GM12878 (cell line): Measurements from ENCODE around the gene CFP. TPM values are rescaled to one million over a fixed set of nuclear protein-coding genes. Genes with fewer than 3 reads are reported as not detected.
A peak's percentile ranks its signal among the peaks of the same experiment; 100 is the strongest.

Experiments used
- ATAC-seq: fragments of 200-7000 bp; cut with Tn5 transposase; 3 replicates; pipeline ENCODE4 v1.9.1; 2020; ENCODE audit warnings: mild to moderate bottlenecking, moderate library complexity
- BruUV-seq: library from RNA; stranded (reverse); fragments of 400-500 nt; replicated peaks from 2 replicates; lab custom pipeline; 2021; lab: Mats Ljungman, UMichigan
- CTCF ChIA-PET: fragments of 300-600 bp; sonication (Branson Sonifier 250); formaldehyde crosslinking; extraction: SDS; loops from one replicate; lab custom pipeline; 2021; ENCODE audit warnings: inconsistent platforms; lab: Yijun Ruan, JAX
- POLR2A ChIA-PET: fragments of 350-600 bp; formaldehyde crosslinking; extraction: SDS; loops from one replicate; lab custom pipeline; 2021; ENCODE audit warnings: inconsistent platforms; lab: Charles Lee
- RAD21 ChIA-PET: fragments of 300-600 bp; sonication (Branson Sonifier 250); formaldehyde crosslinking; loops from one replicate; lab custom pipeline; 2023; ENCODE audit warnings: antibody characterized with exemption; ENCODE audit not compliant: unreplicated experiment; lab: Charles Lee
- SMC1A ChIA-PET: fragments of 300-600 bp; sonication (Branson Sonifier 250); formaldehyde crosslinking; loops from one replicate; lab custom pipeline; 2023; ENCODE audit not compliant: unreplicated experiment, uncharacterized antibody; lab: Charles Lee
- DNase-seq: peaks from one replicate; pipeline ENCODE4 v3.0.0-alpha.2; 2011; ENCODE audit warnings: low read depth, low spot score
- FAIRE-seq: peaks from 3 replicates; lab custom pipeline; 2011; peaks lifted over from hg19 to GRCh38; lab: Jason Lieb, UNC
- H2AFZ ChIP-seq: 2 replicates; pipeline ENCODE4 v1.6.0; 2011; ENCODE audit warnings: low read depth, low read length, control low read depth; ENCODE audit not compliant: control insufficient read depth
- H3K27ac ChIP-seq: 2 replicates; pipeline ENCODE4 v1.5.1; 2011; ENCODE audit warnings: control low read depth; ENCODE audit not compliant: control insufficient read depth, insufficient read depth
- H3K27me3 ChIP-seq, 2 experiments: replicated peaks in 1 of 2; 2 replicates each; pipeline versions ENCODE4 v1.6.0 to v1.6.1; 2011; ENCODE audit warnings: low read length in 1 of 2; ENCODE audit not compliant: control insufficient read depth in 2 of 2, insufficient read depth in 2 of 2
- H3K36me3 ChIP-seq, 2 experiments: 2 replicates each; pipeline ENCODE4 v1.5.1; 2011; ENCODE audit warnings: low read length in 1 of 2; ENCODE audit not compliant: control insufficient read depth in 2 of 2, insufficient read depth in 2 of 2
- H3K4me1 ChIP-seq: 2 replicates; pipeline ENCODE4 v1.6.1; 2011; ENCODE audit warnings: mild to moderate bottlenecking, low read length, moderate library complexity, mixed read lengths; ENCODE audit not compliant: control insufficient read depth, insufficient read depth
- H3K4me2 ChIP-seq: 2 replicates; pipeline ENCODE4 v1.6.0; 2011; ENCODE audit warnings: control low read depth; ENCODE audit not compliant: control insufficient read depth, insufficient read depth
- H3K4me3 ChIP-seq: fragments of 200-600 bp; sonication (generic); 2 replicates; pipeline ENCODE4 v1.5.1; 2016
- H3K79me2 ChIP-seq: 2 replicates; pipeline ENCODE4 v1.6.0; 2011; ENCODE audit warnings: low read length; ENCODE audit not compliant: control insufficient read depth, insufficient read depth
- H3K9ac ChIP-seq: 2 replicates; pipeline ENCODE4 v1.8.0; 2011; ENCODE audit warnings: low read length, control low read depth, mixed read lengths; ENCODE audit not compliant: control insufficient read depth, insufficient read depth
- H3K9me3 ChIP-seq: replicated peaks from 3 replicates; pipeline ENCODE4 v1.5.1; 2011; ENCODE audit warnings: mild to moderate bottlenecking, low read length; ENCODE audit not compliant: control insufficient read depth, insufficient read depth
- H4K20me1 ChIP-seq: 2 replicates; pipeline ENCODE4 v1.6.0; 2011; ENCODE audit not compliant: control insufficient read depth, insufficient read depth
- CHD2 ChIP-seq: IDR thresholded peaks from 2 replicates; pipeline ENCODE4 v1.6.1; 2011; ENCODE audit warnings: low read depth, low read length, improper control_type of control experiment, borderline replicate concordance
- EP300 ChIP-seq, 2 experiments: fragments of 150-350 bp in 1 of 2; IDR thresholded peaks; 2 replicates each; pipeline ENCODE4 v1.6.1; 2011 to 2012; ENCODE audit warnings: low read depth in 2 of 2, low read length in 2 of 2, borderline replicate concordance in 1 of 2, improper control_type of control experiment in 1 of 2, inconsistent platforms in 1 of 2; ENCODE audit not compliant: control insufficient read depth in 1 of 2
- FOS ChIP-seq: IDR thresholded peaks from 3 replicates; pipeline ENCODE4 v1.6.1; 2011; ENCODE audit warnings: borderline replicate concordance; ENCODE audit not compliant: insufficient read length; ENCODE audit errors: extremely low read depth
- IKZF1 ChIP-seq: fragments of 450-650 bp; conservative IDR thresholded peaks from 2 replicates; pipeline ENCODE4 v1.6.1; 2017; ENCODE audit warnings: antibody characterized with exemption, mild to moderate bottlenecking
- IKZF2 ChIP-seq, 2 experiments: fragments of 450-650 bp; IDR thresholded peaks; 2 replicates each; pipeline ENCODE4 v1.6.1; 2017; ENCODE audit warnings: mild to moderate bottlenecking in 2 of 2, moderate library complexity in 2 of 2
- KDM1A ChIP-seq: fragments of 200-600 bp; sonication (generic); IDR thresholded peaks from 2 replicates; pipeline ENCODE4 v1.6.1; 2016; ENCODE audit warnings: borderline replicate concordance
- MEF2B ChIP-seq: fragments of 450-650 bp; IDR thresholded peaks from 2 replicates; pipeline ENCODE4 v1.6.1; 2018; ENCODE audit warnings: mild to moderate bottlenecking, moderate library complexity; ENCODE audit not compliant: partially characterized antibody, poor library complexity, severe bottlenecking
- MTA3 ChIP-seq: IDR thresholded peaks from 2 replicates; pipeline ENCODE4 v1.6.1; 2012; ENCODE audit warnings: low read length, inconsistent platforms, borderline replicate concordance
- NFIC ChIP-seq: IDR thresholded peaks from 2 replicates; pipeline ENCODE4 v1.6.1; 2012; ENCODE audit warnings: low read depth, mild to moderate bottlenecking, inconsistent platforms, low read length, moderate library complexity
- RB1 ChIP-seq: fragments of 450-650 bp; formaldehyde crosslinking; IDR thresholded peaks from 2 replicates; pipeline ENCODE4 v1.6.1; 2017; ENCODE audit warnings: mild to moderate bottlenecking, borderline replicate concordance
- RELA ChIP-seq: fragments of 450-650 bp; IDR thresholded peaks from 2 replicates; pipeline ENCODE4 v1.8.0; 2014; ENCODE audit warnings: borderline replicate concordance; ENCODE audit not compliant: partially characterized antibody
- SMC3 ChIP-seq: IDR thresholded peaks from 2 replicates; pipeline ENCODE4 v1.6.1; 2011; ENCODE audit warnings: low read length, improper control_type of control experiment, borderline replicate concordance
- SUPT20H ChIP-seq: IDR thresholded peaks from 2 replicates; pipeline ENCODE4 v1.6.1; 2011; ENCODE audit warnings: low read depth, mild to moderate bottlenecking, low read length, moderate library complexity, borderline replicate concordance; ENCODE audit not compliant: control insufficient read depth
- TCF7 ChIP-seq: IDR thresholded peaks from 2 replicates; pipeline ENCODE4 v1.6.1; 2014; ENCODE audit warnings: antibody characterized with exemption, borderline replicate concordance
- ZNF217 ChIP-seq: fragments of 450-650 bp; IDR thresholded peaks from 2 replicates; pipeline ENCODE4 v1.6.1; 2017; ENCODE audit warnings: antibody characterized with exemption, mild to moderate bottlenecking
- ZNF622 ChIP-seq: fragments of 450-650 bp; IDR thresholded peaks from 2 replicates; pipeline ENCODE4 v1.6.1; 2017; ENCODE audit warnings: mild to moderate bottlenecking, inconsistent platforms
- WGBS: methylation state at CpG from one replicate; pipeline ENCODE4 v1.1.6; 2016; ENCODE audit warnings: low lambda C conversion rate; ENCODE audit not compliant: insufficient replicate concordance, insufficient coverage; ENCODE audit errors: missing lambda C conversion rate; 5-methylcytosine and 5-hydroxymethylcytosine counted together
- in situ Hi-C: fragments of 300-500 bp; cut with MboI; formaldehyde crosslinking; loops from 9 replicates; pipeline ENCODE4 v1.14.3; 2018; ENCODE audit warnings: mixed read lengths
- intact Hi-C: fragments of 100-400 bp; cut with micrococcal nuclease; formaldehyde crosslinking; loops from one replicate; pipeline ENCODE4 v1.14.2; 2022; ENCODE audit not compliant: unreplicated experiment
- polyA plus RNA-seq, 11 experiments: library from polyadenylated mRNA; depleted of rRNA in 4 of 11; unstranded in 6 of 11; stranded (reverse) in 5 of 11; fragments of >200 nt; fragmentation: Nextera tagmentation in 4 of 11; fragmentation: Illumina TruSeq in 1 of 11; extraction: Ambion mirVana in 4 of 11; extraction: Trizol in 1 of 11; gene quantifications; 1 replicate in 1 of 11; 2 replicates in 10 of 11; pipeline versions ENCODE4 v1.2.1 to v1.2.3, GENCODE V29; 2011 to 2016; ENCODE audit warnings: inconsistent platforms in 2 of 11, missing spikeins in 2 of 11, low read depth in 1 of 11
- total RNA-seq, 4 experiments: library from RNA; depleted of rRNA in 3 of 4; stranded (reverse); fragments of >200 nt in 3 of 4; fragmentation: Illumina TruSeq in 1 of 4; extraction: Trizol in 1 of 4; gene quantifications; 2 replicates each; pipeline versions ENCODE4 v1.2.1 to v1.2.3, GENCODE V29; 2013 to 2021
- TF ChIP-seq, protein P1 (sequence below): fragments of 450-650 bp; IDR thresholded peaks from 2 replicates; pipeline ENCODE4 v1.6.1; 2017; ENCODE audit warnings: mild to moderate bottlenecking, low read depth, inconsistent platforms; ENCODE audit not compliant: poor library complexity, severe bottlenecking
- TF ChIP-seq, protein P2 (sequence below): fragments of 450-650 bp; IDR thresholded peaks from 2 replicates; pipeline ENCODE4 v1.6.1; 2016; ENCODE audit warnings: mild to moderate bottlenecking, moderate library complexity, borderline replicate concordance

CFP gene
- total and polyA plus RNA-seq, 10 of the 15 experiments (the other 5 are each of a cell fraction or from before 2014, with no cell fraction given), result 0.72 to 10.1 (median 2.8) TPM

DNA sequence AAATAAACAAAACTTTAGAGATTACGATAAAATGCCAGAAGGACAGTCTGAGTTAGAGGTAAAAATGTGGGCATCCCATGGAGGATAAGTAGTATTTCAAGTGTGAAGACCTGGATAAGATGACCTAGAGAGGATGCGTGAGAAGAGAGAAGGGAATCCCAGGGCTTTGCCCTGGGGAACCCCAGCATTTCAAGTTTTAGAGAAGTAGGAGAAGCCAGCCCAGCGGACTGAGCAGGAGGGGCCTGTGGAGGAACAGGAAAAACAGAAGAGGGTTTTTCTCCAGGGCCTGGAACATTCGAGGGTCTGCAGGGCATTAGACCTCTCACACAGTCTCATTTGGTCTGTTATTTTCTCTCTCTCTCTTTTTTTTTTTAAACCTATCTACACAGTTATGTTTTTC is 2.9 kb upstream of the CFP start:
- Histone ChIP-seq H3K36me3 (peaks cover 0 to 4% of the 10 kb centered on the region in 2 experiments; a peak in 3 of 4 replicates), H2AFZ (no peak overlapping the region), H3K27ac (peak overlapping the region; percentile 87), H4K20me1 (no peaks in the 10 kb centered on the region), H3K4me2 (no peak overlapping the region), H3K9me3 (no peaks in the 10 kb centered on the region), H3K27me3 (no peaks in the 10 kb centered on the region), H3K9ac (no peak overlapping the region), H3K4me1 (peaks cover 33% of the 10 kb centered on the region), H3K79me2 (no peaks in the 10 kb centered on the region), H3K4me3 (no peak overlapping the region)
- ChIA-PET POLR2A (interaction anchor here (0.6 kb wide), 1 partner anchor 17 kb away, joined by 4 read pairs; the partner anchor contains the start of gene ELK1), SMC1A (no interaction called here), RAD21 (no interaction called here), CTCF (no interaction called here)
- FAIRE-seq (no peak), ATAC-seq (no peak), DNase-seq (no peak)
- 20% methylated on average over 4 of the region's 4 CpGs for WGBS
- intact Hi-C loops, result loop anchor here (10.0 kb wide), 1 partner anchor 148 kb away; the partner anchor contains the start of gene ZNF41
- no TSS peak for BruUV-seq
- in situ Hi-C loops, result no loop called here
- TF ChIP-seq RB1 (no peak), TCF7 (no peak), CHD2 (no peak), EP300 (IDR thresholded peaks at IDR 0.05; ENCODE audit: borderline replicate concordance in 1 of 2, control insufficient read depth in 1 of 2, low read depth in 2 of 2, low read length in 2 of 2) (0 out of 4 replicates have a peak, but pooled peaks of 1 of the 2 experiments have one; percentile 17), SUPT20H (no peak), MTA3 (no peak; the same call in 1 of the 2 replicates), FOS (no peak), KDM1A (no peak), NFIC (peak; percentile 25; the same call in 1 of the 2 replicates), MEF2B (peak; percentile 75), ZNF622 (no peak), SMC3 (no peak), IKZF1 (peak; percentile 35), RELA (no peak), ZNF217 (no peak), IKZF2 (IDR thresholded peaks at IDR 0.05) (peak in 1 of 2 experiments; percentile 35; a peak in 1 of 4 replicates)
- TF ChIP-seq, protein P1, sequence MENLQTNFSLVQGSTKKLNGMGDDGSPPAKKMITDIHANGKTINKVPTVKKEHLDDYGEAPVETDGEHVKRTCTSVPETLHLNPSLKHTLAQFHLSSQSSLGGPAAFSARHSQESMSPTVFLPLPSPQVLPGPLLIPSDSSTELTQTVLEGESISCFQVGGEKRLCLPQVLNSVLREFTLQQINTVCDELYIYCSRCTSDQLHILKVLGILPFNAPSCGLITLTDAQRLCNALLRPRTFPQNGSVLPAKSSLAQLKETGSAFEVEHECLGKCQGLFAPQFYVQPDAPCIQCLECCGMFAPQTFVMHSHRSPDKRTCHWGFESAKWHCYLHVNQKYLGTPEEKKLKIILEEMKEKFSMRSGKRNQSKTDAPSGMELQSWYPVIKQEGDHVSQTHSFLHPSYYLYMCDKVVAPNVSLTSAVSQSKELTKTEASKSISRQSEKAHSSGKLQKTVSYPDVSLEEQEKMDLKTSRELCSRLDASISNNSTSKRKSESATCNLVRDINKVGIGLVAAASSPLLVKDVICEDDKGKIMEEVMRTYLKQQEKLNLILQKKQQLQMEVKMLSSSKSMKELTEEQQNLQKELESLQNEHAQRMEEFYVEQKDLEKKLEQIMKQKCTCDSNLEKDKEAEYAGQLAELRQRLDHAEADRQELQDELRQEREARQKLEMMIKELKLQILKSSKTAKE, result no peak
- TF ChIP-seq, protein P2, sequence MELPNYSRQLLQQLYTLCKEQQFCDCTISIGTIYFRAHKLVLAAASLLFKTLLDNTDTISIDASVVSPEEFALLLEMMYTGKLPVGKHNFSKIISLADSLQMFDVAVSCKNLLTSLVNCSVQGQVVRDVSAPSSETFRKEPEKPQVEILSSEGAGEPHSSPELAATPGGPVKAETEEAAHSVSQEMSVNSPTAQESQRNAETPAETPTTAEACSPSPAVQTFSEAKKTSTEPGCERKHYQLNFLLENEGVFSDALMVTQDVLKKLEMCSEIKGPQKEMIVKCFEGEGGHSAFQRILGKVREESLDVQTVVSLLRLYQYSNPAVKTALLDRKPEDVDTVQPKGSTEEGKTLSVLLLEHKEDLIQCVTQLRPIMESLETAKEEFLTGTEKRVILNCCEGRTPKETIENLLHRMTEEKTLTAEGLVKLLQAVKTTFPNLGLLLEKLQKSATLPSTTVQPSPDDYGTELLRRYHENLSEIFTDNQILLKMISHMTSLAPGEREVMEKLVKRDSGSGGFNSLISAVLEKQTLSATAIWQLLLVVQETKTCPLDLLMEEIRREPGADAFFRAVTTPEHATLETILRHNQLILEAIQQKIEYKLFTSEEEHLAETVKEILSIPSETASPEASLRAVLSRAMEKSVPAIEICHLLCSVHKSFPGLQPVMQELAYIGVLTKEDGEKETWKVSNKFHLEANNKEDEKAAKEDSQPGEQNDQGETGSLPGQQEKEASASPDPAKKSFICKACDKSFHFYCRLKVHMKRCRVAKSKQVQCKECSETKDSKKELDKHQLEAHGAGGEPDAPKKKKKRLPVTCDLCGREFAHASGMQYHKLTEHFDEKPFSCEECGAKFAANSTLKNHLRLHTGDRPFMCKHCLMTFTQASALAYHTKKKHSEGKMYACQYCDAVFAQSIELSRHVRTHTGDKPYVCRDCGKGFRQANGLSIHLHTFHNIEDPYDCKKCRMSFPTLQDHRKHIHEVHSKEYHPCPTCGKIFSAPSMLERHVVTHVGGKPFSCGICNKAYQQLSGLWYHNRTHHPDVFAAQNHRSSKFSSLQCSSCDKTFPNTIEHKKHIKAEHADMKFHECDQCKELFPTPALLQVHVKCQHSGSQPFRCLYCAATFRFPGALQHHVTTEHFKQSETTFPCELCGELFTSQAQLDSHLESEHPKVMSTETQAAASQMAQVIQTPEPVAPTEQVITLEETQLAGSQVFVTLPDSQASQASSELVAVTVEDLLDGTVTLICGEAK, result no peak
